SU-DHL-6 (cell line): ENCODE results near the gene NAPEPLD.

Experiments used
- H2AFZ ChIP-seq: fragments of 200-600 bp; sonication (generic); 2 replicates; pipeline ENCODE4 v1.6.1; 2014; ENCODE audit warnings: low read depth, mild to moderate bottlenecking, moderate library complexity, mixed read lengths, antibody characterized with exemption, low read length; ENCODE audit not compliant: severe bottlenecking
- H3F3A ChIP-seq: fragments of 200-600 bp; shearing (Covaris generic); 2 replicates; pipeline ENCODE4 v1.6.0; 2016; ENCODE audit warnings: antibody characterized with exemption, mild to moderate bottlenecking; ENCODE audit not compliant: insufficient read depth
- H3K27ac ChIP-seq: fragments of 200-600 bp; sonication (generic); 2 replicates; pipeline ENCODE4 v1.5.1; 2016; ENCODE audit warnings: low read depth, mild to moderate bottlenecking, low read length, moderate library complexity, mixed read lengths
- H3K27me3 ChIP-seq: fragments of 200-600 bp; sonication (generic), shearing (Covaris generic); 2 replicates; pipeline ENCODE4 v1.6.0; 2014; ENCODE audit warnings: mild to moderate bottlenecking, low read length
- H3K36me3 ChIP-seq: fragments of 200-600 bp; sonication (generic); 2 replicates; pipeline ENCODE4 v1.6.1; 2014; ENCODE audit warnings: mild to moderate bottlenecking, low read length, mixed read lengths
- H3K4me2 ChIP-seq: fragments of 300-600, 200-600 bp; shearing (Covaris generic), sonication (generic); 2 replicates; pipeline ENCODE4 v1.6.0; 2014; ENCODE audit warnings: low read length, low read depth, mild to moderate bottlenecking; ENCODE audit not compliant: poor library complexity, severe bottlenecking
- H3K4me3 ChIP-seq: fragments of 200-600 bp; sonication (generic); 2 replicates; pipeline ENCODE4 v1.5.1; 2014; ENCODE audit warnings: antibody characterized with exemption, low read length, mild to moderate bottlenecking, mixed read lengths; ENCODE audit not compliant: insufficient read depth, poor library complexity, severe bottlenecking
- H3K79me2 ChIP-seq: fragments of 200-600 bp; sonication (generic); 2 replicates; pipeline ENCODE4 v1.6.1; 2014; ENCODE audit warnings: mild to moderate bottlenecking, low read length, moderate library complexity; ENCODE audit not compliant: insufficient read depth
- H3K9ac ChIP-seq: fragments of 200-600 bp; sonication (generic); 2 replicates; pipeline ENCODE4 v1.7.0; 2014; ENCODE audit warnings: mild to moderate bottlenecking, low read length
- H3K9me2 ChIP-seq: fragments of 200-600 bp; sonication (generic); replicated peaks from 2 replicates; pipeline ENCODE4 v1.6.1; 2014; ENCODE audit warnings: low read length; ENCODE audit not compliant: insufficient read depth
- H3K9me3 ChIP-seq: fragments of 200-600 bp; sonication (generic); 2 replicates; pipeline ENCODE4 v1.6.1; 2014; ENCODE audit warnings: low read length, mixed read lengths; ENCODE audit not compliant: insufficient read depth
- H4K20me1 ChIP-seq: fragments of 200-600 bp; sonication (generic); 2 replicates; pipeline ENCODE4 v1.6.1; 2014; ENCODE audit warnings: low read depth, mild to moderate bottlenecking, antibody characterized with exemption, low read length, moderate library complexity, mixed read lengths
- EZH2phosphoT487 ChIP-seq: fragments of 200-600 bp; sonication (generic), shearing (Covaris generic); conservative IDR thresholded peaks from 2 replicates; pipeline ENCODE4 v1.6.1; 2018; ENCODE audit warnings: mild to moderate bottlenecking, antibody characterized with exemption, low read length, moderate library complexity, mixed read lengths
- TF ChIP-seq, protein P1 (sequence below): fragments of 200-600 bp; sonication (generic); IDR thresholded peaks from one replicate; pipeline ENCODE4 v1.5.1; 2017; ENCODE audit warnings: antibody characterized with exemption, mild to moderate bottlenecking, low read length, moderate library complexity; ENCODE audit not compliant: insufficient read depth, poor library complexity, severe bottlenecking

The NAPEPLD gene

DNA sequence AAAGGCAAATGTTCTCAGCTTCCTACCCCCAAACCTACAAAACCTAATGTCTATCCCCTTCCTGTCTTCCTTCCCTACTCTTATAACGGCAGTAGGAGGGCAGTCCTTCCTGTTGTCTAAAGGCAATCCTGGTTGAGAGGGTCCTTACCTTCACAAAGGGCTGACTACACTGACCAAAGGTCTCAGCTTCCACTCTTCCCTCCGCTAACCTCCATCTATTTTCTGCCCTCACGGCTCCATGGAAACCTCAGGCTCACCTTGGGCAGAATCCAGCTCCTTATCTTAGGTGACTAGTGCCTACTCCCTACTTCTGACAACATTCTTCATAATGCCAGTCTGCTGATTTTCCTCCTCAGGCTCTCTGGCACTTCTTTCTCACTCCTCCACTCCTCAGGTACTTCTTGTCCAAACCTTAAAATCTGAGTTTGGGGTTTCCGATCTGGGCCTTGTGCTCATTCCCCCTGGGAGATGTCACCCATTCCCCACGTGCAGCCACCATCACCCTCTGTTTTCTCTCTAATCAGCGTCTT lies 74.8 kb downstream of the NAPEPLD start:
- peak overlapping the region; percentile 74 for H3K4me3 ChIP-seq
- H3K9me3 ChIP-seq: no peaks in the 10 kb centered on the region
- no peak for TF ChIP-seq EZH2phosphoT487
- TF ChIP-seq, protein P1, sequence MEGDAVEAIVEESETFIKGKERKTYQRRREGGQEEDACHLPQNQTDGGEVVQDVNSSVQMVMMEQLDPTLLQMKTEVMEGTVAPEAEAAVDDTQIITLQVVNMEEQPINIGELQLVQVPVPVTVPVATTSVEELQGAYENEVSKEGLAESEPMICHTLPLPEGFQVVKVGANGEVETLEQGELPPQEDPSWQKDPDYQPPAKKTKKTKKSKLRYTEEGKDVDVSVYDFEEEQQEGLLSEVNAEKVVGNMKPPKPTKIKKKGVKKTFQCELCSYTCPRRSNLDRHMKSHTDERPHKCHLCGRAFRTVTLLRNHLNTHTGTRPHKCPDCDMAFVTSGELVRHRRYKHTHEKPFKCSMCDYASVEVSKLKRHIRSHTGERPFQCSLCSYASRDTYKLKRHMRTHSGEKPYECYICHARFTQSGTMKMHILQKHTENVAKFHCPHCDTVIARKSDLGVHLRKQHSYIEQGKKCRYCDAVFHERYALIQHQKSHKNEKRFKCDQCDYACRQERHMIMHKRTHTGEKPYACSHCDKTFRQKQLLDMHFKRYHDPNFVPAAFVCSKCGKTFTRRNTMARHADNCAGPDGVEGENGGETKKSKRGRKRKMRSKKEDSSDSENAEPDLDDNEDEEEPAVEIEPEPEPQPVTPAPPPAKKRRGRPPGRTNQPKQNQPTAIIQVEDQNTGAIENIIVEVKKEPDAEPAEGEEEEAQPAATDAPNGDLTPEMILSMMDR: no peak
- no peaks in the 10 kb centered on the region for H3K27me3 ChIP-seq
- H3K27ac ChIP-seq: no peak overlapping the region
- no peaks in the 10 kb centered on the region for H3K36me3 ChIP-seq
- peaks cover 19% of the 10 kb centered on the region for H3K79me2 ChIP-seq
- H2AFZ ChIP-seq: peak overlapping the region; percentile 45
- peaks cover 7% of the 10 kb centered on the region; the same call in 1 of the 2 replicates for H3F3A ChIP-seq
- peak overlapping the region; percentile 70 for H3K4me2 ChIP-seq
- no peaks in the 10 kb centered on the region for H4K20me1 ChIP-seq
- no peaks in the 10 kb centered on the region for H3K9me2 ChIP-seq
- peak overlapping the region; percentile 71 for H3K9ac ChIP-seq

DNA sequence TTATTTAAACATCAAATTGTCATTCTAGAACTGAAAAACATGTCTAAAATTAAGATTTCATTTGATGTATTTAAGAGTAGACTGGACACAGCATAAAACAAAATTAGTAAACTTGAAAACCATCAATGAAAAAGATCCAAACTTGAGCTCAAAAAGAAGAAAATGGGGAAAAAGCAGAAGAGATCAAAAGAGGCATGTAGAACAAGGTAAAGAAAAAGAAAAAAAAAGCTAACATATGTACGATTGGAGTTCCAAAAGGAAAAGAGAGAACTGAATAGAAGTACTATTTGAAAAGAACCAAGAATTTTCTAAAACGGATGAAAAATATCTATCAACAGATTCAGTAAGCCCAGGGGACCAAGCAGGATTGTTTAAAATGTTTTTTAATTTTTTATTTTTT lies 77.9 kb downstream of the NAPEPLD start:
- TF ChIP-seq, protein P1: no peak
- Histone ChIP-seq H3K9me2 (no peaks in the 10 kb centered on the region), H3K9me3 (no peaks in the 10 kb centered on the region), H3K27me3 (no peaks in the 10 kb centered on the region), H3K4me2 (no peak overlapping the region), H4K20me1 (no peaks in the 10 kb centered on the region), H3K27ac (no peak overlapping the region), H2AFZ (no peak overlapping the region), H3K79me2 (peaks cover 6% of the 10 kb centered on the region), H3K4me3 (no peak overlapping the region), H3K9ac (no peak overlapping the region), H3F3A (peaks cover 6% of the 10 kb centered on the region; the same call in 1 of the 2 replicates), H3K36me3 (no peaks in the 10 kb centered on the region)

DNA sequence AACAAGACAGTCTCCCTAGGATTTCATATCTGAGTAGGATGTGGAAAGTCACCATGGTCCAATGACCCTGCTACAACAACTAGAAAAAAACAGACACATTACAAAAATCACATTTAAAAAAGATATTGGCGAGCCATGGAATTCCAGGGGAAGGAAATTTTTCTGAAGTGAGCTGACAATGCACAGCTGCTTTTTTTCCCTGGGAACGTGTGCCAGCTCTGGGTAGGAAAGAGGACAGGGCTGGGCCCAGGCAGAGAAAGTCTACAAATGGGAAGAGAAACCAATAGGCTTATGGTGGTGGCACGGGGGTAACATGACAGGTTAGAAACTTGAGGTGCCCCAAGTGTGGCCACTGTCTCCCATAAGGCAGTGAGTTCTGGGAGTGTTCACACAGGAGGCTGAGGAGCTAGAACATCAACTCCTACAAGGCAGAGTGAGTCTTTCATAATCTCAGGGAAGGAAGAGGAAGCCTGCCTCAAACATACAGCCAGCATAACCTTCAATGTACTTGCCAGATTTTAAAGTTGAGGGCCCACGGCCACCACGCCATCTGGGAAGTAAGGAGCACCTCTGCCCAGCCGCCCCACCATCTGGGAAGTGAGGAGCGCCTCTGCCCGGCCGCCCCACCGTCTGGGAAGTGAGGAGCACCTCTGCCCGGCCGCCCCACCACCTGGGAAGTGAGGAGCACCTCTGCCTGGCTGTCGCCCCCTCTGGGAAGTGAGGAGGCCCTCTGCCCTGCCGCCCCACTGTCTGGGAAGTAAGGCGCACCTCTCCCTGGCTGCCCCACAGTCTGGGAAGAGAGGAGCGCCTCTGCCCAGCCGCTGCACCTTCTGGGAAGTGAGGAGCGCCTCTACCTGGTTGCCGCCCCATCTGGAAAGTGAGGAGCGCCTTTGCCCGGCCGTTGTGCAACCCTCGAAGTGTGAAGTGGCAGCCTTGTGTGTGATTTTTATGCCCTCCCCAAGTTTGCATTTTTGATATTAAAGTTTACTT lies 80.2 kb downstream of the NAPEPLD start:
- TF ChIP-seq, protein P1: no peak
- no peak for TF ChIP-seq EZH2phosphoT487
- H2AFZ ChIP-seq: no peak overlapping the region
- no peaks in the 10 kb centered on the region for H4K20me1 ChIP-seq
- H3K9me3 ChIP-seq: no peaks in the 10 kb centered on the region
- no peak overlapping the region for H3K27ac ChIP-seq
- H3K9me2 ChIP-seq: no peaks in the 10 kb centered on the region
- H3F3A ChIP-seq: no peaks in the 10 kb centered on the region
- no peaks in the 10 kb centered on the region for H3K27me3 ChIP-seq
- no peak overlapping the region for H3K4me2 ChIP-seq
- H3K4me3 ChIP-seq: no peak overlapping the region
- H3K9ac ChIP-seq: no peak overlapping the region
- H3K79me2 ChIP-seq: no peaks in the 10 kb centered on the region
- H3K36me3 ChIP-seq: no peaks in the 10 kb centered on the region
